ENCODE measurements around the gene PLPPR5. TPM values are rescaled to one million over a fixed set of nuclear protein-coding genes. Genes with fewer than 3 reads are reported as not detected.

The PLPPR5 gene
- total and polyA plus RNA-seq, 10 of the 15 experiments (the other 5 are each of a cell fraction or from before 2014, with no cell fraction given), result under 0.01 to 0.11 (median 0.02) TPM; not detected in 7

DNA sequence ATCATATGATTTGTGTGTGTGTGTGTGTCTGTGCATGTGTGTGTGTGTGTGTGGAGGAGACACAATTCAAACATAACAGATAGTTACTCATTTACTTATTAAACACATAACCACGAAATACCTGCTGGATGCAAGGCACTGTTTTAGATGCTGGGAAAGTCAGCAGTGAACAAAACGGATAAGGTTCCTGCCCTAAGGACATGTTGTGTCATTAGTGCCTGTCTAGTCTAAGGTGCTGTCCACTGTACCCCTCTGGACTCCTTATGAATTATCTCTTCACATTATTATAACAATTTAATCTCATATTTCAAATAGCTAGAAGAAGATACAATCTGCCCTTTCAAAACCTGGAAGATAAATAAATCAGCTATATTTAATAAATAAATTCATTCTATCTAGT lies 162.4 kb downstream of the PLPPR5 start:
- ChIA-PET CTCF (interaction anchor here (1.0 kb wide), 1 partner anchor 69 kb away, joined by 3 read pairs; no protein-coding TSS in a partner anchor), POLR2A (no interaction called here), SMC1A (ENCODE audit: uncharacterized antibody, unreplicated experiment) (interaction anchor here (0.8 to 1.0 kb wide), 2 partner anchors 20 to 92 kb away, joined by 3 read pairs; no protein-coding TSS in a partner anchor), RAD21 (ENCODE audit: unreplicated experiment) (no interaction called here)
- FAIRE-seq (no peak), DNase-seq (ENCODE audit: low read depth, low spot score) (no peak), ATAC-seq (no peak)
- H3K4me2 ChIP-seq (ENCODE audit: control insufficient read depth, insufficient read depth), result no peak overlapping the region
- H3K9ac ChIP-seq (ENCODE audit: control insufficient read depth, insufficient read depth, low read length), result no peak overlapping the region
- H3K9me3 ChIP-seq (replicated peaks; ENCODE audit: control insufficient read depth, insufficient read depth, low read length), result no peaks in the 10 kb centered on the region
- H2AFZ ChIP-seq (ENCODE audit: control insufficient read depth, low read depth, low read length), result no peak overlapping the region
- no peak overlapping the region for H3K4me3 ChIP-seq
- H4K20me1 ChIP-seq (ENCODE audit: control insufficient read depth, insufficient read depth), result no peaks in the 10 kb centered on the region
- no TSS peak for BruUV-seq (replicated peaks)
- no peak overlapping the region for H3K27ac ChIP-seq (ENCODE audit: control insufficient read depth, insufficient read depth)
- H3K27me3 ChIP-seq (replicated peaks in 1 of 2; ENCODE audit: control insufficient read depth in 2 of 2, insufficient read depth in 2 of 2, low read length in 1 of 2), result no peaks in the 10 kb centered on the region
- in situ Hi-C loops (cut with MboI), result no loop called here
- no peaks in the 10 kb centered on the region for H3K79me2 ChIP-seq (ENCODE audit: control insufficient read depth, insufficient read depth, low read length)
- WGBS (ENCODE audit: insufficient coverage, insufficient replicate concordance, low lambda C conversion rate, missing lambda C conversion rate), result 0% methylated on average over 2 of the region's 2 CpGs
- intact Hi-C loops (cut with micrococcal nuclease; ENCODE audit: unreplicated experiment), result no loop called here
- no peaks in the 10 kb centered on the region for H3K36me3 ChIP-seq (ENCODE audit: control insufficient read depth in 2 of 2, insufficient read depth in 2 of 2, low read length in 1 of 2)
- TF ChIP-seq WRNIP1 (IDR thresholded peaks at IDR 0.05; ENCODE audit: borderline replicate concordance, low read depth, low read length), result no peak
- no peak for TF ChIP-seq TCF7 (IDR thresholded peaks at IDR 0.05; ENCODE audit: borderline replicate concordance)
- TF ChIP-seq LARP7 (IDR thresholded peaks at IDR 0.05), result no peak
- TF ChIP-seq, protein P1, sequence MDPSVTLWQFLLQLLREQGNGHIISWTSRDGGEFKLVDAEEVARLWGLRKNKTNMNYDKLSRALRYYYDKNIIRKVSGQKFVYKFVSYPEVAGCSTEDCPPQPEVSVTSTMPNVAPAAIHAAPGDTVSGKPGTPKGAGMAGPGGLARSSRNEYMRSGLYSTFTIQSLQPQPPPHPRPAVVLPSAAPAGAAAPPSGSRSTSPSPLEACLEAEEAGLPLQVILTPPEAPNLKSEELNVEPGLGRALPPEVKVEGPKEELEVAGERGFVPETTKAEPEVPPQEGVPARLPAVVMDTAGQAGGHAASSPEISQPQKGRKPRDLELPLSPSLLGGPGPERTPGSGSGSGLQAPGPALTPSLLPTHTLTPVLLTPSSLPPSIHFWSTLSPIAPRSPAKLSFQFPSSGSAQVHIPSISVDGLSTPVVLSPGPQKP (IDR thresholded peaks at IDR 0.05; ENCODE audit: low read depth, low read length), result no peak
- TF ChIP-seq, protein P2, sequence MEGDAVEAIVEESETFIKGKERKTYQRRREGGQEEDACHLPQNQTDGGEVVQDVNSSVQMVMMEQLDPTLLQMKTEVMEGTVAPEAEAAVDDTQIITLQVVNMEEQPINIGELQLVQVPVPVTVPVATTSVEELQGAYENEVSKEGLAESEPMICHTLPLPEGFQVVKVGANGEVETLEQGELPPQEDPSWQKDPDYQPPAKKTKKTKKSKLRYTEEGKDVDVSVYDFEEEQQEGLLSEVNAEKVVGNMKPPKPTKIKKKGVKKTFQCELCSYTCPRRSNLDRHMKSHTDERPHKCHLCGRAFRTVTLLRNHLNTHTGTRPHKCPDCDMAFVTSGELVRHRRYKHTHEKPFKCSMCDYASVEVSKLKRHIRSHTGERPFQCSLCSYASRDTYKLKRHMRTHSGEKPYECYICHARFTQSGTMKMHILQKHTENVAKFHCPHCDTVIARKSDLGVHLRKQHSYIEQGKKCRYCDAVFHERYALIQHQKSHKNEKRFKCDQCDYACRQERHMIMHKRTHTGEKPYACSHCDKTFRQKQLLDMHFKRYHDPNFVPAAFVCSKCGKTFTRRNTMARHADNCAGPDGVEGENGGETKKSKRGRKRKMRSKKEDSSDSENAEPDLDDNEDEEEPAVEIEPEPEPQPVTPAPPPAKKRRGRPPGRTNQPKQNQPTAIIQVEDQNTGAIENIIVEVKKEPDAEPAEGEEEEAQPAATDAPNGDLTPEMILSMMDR (IDR thresholded peaks at IDR 0.05 in 2 of 3, conservative IDR thresholded peaks at IDR 0.05 in 1 of 3; ENCODE audit: control insufficient read depth in 2 of 3, extremely low read depth in 1 of 3, insufficient read depth in 1 of 3, low read depth in 3 of 3, low read length in 3 of 3), result no peak
- TF ChIP-seq EZH2 (IDR thresholded peaks at IDR 0.05; ENCODE audit: borderline replicate concordance, control insufficient read depth, low read depth, low read length), result no peak
- TF ChIP-seq NFIC (IDR thresholded peaks at IDR 0.05; ENCODE audit: low read depth, low read length), result no peak
- TF ChIP-seq MEF2B (IDR thresholded peaks at IDR 0.05; ENCODE audit: partially characterized antibody, poor library complexity, severe bottlenecking), result no peak
- TF ChIP-seq TCF12 (IDR thresholded peaks at IDR 0.05; ENCODE audit: low read depth, low read length), result no peak
- no peak for TF ChIP-seq SREBF2 (IDR thresholded peaks at IDR 0.05; ENCODE audit: low read length)
- TF ChIP-seq TCF3 (IDR thresholded peaks at IDR 0.05; ENCODE audit: borderline replicate concordance, insufficient read depth, low read depth, low read length), result no peak
- TF ChIP-seq NR2F1 (conservative IDR thresholded peaks at IDR 0.05), result no peak
- TF ChIP-seq POLR2AphosphoS5 (IDR thresholded peaks at IDR 0.05; ENCODE audit: low read length), result no peak
- no peak for TF ChIP-seq SIX5 (IDR thresholded peaks at IDR 0.05; ENCODE audit: low read depth, low read length, severe bottlenecking)
- no peak for TF ChIP-seq ZSCAN29 (IDR thresholded peaks at IDR 0.05)
- no peak for TF ChIP-seq KDM1A (IDR thresholded peaks at IDR 0.05; ENCODE audit: borderline replicate concordance)
- no peaks in the 10 kb centered on the region for H3K4me1 ChIP-seq (ENCODE audit: control insufficient read depth, insufficient read depth, low read length)

Measured in GM12878 (cell line).